Loucy (cell line): ENCODE data around the gene PCED1B.

Source experiments
- EZH2phosphoT487 ChIP-seq: fragments of 200-600 bp; IDR thresholded peaks from 2 replicates; pipeline ENCODE4 v1.6.1; 2018; ENCODE audit warnings: antibody characterized with exemption, mild to moderate bottlenecking, moderate library complexity, borderline replicate concordance
- TF ChIP-seq, protein P1 (sequence below): fragments of 200-600 bp; sonication (generic); conservative IDR thresholded peaks from 2 replicates; pipeline ENCODE4 v1.5.1; 2014; ENCODE audit warnings: mild to moderate bottlenecking, antibody characterized with exemption, low read length

GRCh38 chr12:47053961-47054360 is 25.5 kb upstream of the PCED1B start:
- TF ChIP-seq, protein P1, sequence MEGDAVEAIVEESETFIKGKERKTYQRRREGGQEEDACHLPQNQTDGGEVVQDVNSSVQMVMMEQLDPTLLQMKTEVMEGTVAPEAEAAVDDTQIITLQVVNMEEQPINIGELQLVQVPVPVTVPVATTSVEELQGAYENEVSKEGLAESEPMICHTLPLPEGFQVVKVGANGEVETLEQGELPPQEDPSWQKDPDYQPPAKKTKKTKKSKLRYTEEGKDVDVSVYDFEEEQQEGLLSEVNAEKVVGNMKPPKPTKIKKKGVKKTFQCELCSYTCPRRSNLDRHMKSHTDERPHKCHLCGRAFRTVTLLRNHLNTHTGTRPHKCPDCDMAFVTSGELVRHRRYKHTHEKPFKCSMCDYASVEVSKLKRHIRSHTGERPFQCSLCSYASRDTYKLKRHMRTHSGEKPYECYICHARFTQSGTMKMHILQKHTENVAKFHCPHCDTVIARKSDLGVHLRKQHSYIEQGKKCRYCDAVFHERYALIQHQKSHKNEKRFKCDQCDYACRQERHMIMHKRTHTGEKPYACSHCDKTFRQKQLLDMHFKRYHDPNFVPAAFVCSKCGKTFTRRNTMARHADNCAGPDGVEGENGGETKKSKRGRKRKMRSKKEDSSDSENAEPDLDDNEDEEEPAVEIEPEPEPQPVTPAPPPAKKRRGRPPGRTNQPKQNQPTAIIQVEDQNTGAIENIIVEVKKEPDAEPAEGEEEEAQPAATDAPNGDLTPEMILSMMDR: no peak
- no peak for TF ChIP-seq EZH2phosphoT487
